ENCODE data around the gene SBK3. TPM values are rescaled to one million over a fixed set of nuclear protein-coding genes. Genes with fewer than 3 reads are reported as not detected.

The SBK3 gene
- total RNA-seq, 2 experiments from 2014 or later = 0.34 TPM; not detected in 1

DNA sequence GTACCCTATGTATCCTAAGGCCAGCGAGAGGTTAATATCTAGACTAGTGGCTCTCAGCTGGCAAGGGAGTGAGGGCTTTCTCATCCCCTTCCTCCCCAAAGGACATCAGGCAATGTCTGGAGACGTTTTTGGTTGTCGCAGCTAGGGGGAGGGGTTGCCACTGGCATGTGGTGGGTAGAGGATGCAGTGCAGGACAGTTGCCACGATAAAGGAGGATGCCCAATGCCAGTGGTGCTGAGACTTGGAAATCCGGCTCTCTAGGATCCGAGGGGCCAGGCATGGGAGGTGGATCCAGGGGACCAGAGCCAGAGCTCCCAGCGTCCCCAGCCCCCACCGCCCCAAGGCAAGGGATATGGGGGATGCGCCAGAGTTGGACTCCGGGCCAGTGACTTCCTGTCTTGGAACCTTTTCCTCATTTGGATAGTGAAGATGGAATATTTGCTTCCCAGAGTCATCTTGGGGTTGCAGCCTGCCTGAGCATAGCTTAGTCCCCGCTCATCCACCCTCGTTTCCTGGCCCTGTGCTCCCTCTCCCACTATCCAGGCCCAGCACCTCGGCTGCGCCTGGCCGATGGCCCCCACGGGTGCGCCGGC, 52.2 kb downstream of the SBK3 start:
- H3K79me2 ChIP-seq (ENCODE audit: insufficient read depth, low read depth, low read length) = no peaks in the 10 kb centered on the region
- H3K27ac ChIP-seq (ENCODE audit: low read depth, low read length, poor library complexity, severe bottlenecking) = no peak overlapping the region
- H3K4me3 ChIP-seq (ENCODE audit: low read depth, low read length, poor library complexity, severe bottlenecking) = no peak overlapping the region
- peaks cover 4% of the 10 kb centered on the region for H3K4me1 ChIP-seq (ENCODE audit: insufficient read depth, low read length, poor library complexity, severe bottlenecking)
- ChIA-PET CTCF (ENCODE audit: unreplicated experiment) (no interaction called here), POLR2A (no interaction called here)
- no peaks in the 10 kb centered on the region for H3K36me3 ChIP-seq (ENCODE audit: insufficient read depth, low read length)
- no peaks in the 10 kb centered on the region for H3K9me2 ChIP-seq (ENCODE audit: insufficient read depth, low read length)
- no peak overlapping the region for H2AFZ ChIP-seq (ENCODE audit: low read length)
- TF ChIP-seq, protein P1, sequence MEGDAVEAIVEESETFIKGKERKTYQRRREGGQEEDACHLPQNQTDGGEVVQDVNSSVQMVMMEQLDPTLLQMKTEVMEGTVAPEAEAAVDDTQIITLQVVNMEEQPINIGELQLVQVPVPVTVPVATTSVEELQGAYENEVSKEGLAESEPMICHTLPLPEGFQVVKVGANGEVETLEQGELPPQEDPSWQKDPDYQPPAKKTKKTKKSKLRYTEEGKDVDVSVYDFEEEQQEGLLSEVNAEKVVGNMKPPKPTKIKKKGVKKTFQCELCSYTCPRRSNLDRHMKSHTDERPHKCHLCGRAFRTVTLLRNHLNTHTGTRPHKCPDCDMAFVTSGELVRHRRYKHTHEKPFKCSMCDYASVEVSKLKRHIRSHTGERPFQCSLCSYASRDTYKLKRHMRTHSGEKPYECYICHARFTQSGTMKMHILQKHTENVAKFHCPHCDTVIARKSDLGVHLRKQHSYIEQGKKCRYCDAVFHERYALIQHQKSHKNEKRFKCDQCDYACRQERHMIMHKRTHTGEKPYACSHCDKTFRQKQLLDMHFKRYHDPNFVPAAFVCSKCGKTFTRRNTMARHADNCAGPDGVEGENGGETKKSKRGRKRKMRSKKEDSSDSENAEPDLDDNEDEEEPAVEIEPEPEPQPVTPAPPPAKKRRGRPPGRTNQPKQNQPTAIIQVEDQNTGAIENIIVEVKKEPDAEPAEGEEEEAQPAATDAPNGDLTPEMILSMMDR (conservative IDR thresholded peaks at IDR 0.05; ENCODE audit: low read length) = no peak
- no peak for TF ChIP-seq EZH2phosphoT487 (IDR thresholded peaks at IDR 0.05; ENCODE audit: borderline replicate concordance, low read depth, low read length)
- no peaks in the 10 kb centered on the region for H3K9me3 ChIP-seq (ENCODE audit: low read length)
- no peak overlapping the region for H3K4me2 ChIP-seq (ENCODE audit: low read length)
- DNase-seq (ENCODE audit: low spot score) = no peak
- intact Hi-C loops (cut with micrococcal nuclease; ENCODE audit: unreplicated experiment) = no loop called here
- no peaks in the 10 kb centered on the region for H4K20me1 ChIP-seq (ENCODE audit: insufficient read depth, low read length)
- no TSS peak for BruUV-seq (replicated peaks)

DNA sequence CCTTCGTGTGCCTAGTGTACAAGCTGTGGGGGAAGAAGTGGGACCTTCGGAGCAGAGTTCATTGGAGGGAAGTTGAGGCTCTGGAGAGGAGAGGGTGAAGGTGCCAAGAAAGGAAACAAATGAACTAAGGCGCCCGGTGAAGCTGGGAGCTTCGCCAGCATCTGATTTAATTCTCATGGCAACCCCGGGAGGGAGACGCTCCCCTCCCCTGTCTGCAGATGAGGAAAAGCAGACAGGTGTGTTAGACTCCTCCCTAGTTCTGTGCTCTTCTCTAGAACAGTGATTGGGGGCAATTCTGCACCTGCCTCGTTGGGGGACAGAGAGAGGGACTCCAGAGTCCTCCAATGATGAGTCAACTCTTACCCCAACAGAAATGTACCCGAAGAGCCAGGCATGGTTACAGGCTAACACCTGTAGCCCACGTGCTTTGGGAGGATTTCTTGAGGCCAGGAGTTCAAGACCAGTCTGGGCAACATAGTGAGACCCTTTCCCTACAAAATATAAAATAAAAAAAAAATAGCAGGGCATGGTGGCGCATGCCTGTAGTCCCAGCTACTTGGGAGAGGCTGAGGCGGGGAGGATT, 52.9 kb downstream of the SBK3 start:
- Histone ChIP-seq H3K4me3 (ENCODE audit: low read depth, low read length, poor library complexity, severe bottlenecking) (no peak overlapping the region), H4K20me1 (ENCODE audit: insufficient read depth, low read length) (no peaks in the 10 kb centered on the region), H3K79me2 (ENCODE audit: insufficient read depth, low read depth, low read length) (no peaks in the 10 kb centered on the region), H3K36me3 (ENCODE audit: insufficient read depth, low read length) (no peaks in the 10 kb centered on the region), H3K4me1 (ENCODE audit: insufficient read depth, low read length, poor library complexity, severe bottlenecking) (peaks cover 10% of the 10 kb centered on the region), H2AFZ (ENCODE audit: low read length) (no peak overlapping the region), H3K9me3 (ENCODE audit: low read length) (no peaks in the 10 kb centered on the region), H3K9me2 (ENCODE audit: insufficient read depth, low read length) (no peaks in the 10 kb centered on the region), H3K4me2 (ENCODE audit: low read length) (no peak overlapping the region), H3K27ac (ENCODE audit: low read depth, low read length, poor library complexity, severe bottlenecking) (no peak overlapping the region)
- TF ChIP-seq, protein P1 (conservative IDR thresholded peaks at IDR 0.05; ENCODE audit: low read length) = no peak
- no peak for TF ChIP-seq EZH2phosphoT487 (IDR thresholded peaks at IDR 0.05; ENCODE audit: borderline replicate concordance, low read depth, low read length)
- ChIA-PET CTCF (ENCODE audit: unreplicated experiment) (no interaction called here), POLR2A (no interaction called here)
- DNase-seq (ENCODE audit: low spot score) = no peak
- intact Hi-C loops (cut with micrococcal nuclease; ENCODE audit: unreplicated experiment) = no loop called here
- BruUV-seq (replicated peaks) = no TSS peak

DNA sequence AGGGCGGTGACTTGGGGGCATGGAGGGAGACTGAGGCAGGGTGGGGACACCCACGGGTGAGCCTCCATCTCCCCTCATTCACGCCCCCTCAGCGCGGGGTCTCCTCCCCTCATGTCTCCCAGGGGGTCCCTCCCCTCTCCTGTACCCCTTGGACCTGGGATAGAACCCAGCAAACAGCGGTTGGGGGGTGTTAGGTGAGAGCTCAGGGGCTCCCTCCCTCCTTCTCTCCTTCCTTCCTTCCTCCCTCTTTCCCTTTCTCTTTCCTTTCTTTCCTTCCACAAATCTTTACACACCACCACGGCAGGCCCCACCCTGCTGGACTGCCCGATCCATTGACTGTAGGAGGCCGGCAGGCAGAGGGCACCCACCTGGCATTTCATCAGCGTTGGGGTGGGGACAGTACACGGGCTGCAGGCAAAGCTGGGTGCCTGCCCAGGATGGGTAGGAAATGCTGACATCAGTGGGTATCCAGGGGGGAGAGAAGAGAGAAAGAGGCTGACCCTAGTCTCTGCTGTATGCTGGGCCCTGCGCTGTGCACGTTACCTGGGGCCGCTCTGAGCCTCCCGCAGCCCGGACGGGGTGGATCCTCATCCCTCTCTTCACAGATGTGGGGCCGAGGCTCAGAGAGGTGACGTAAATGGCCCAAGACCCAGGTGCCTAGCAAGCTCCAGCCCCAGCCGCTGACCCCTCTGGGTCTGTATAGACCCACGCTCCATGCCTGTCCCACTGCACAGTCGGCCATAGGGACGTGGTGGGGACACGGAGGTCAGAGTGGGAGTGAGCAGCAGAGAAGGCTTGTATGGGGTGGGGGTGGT, 53.6 kb downstream of the SBK3 start:
- Histone ChIP-seq H3K9me2 (ENCODE audit: insufficient read depth, low read length) (no peaks in the 10 kb centered on the region), H3K36me3 (ENCODE audit: insufficient read depth, low read length) (no peaks in the 10 kb centered on the region), H3K4me3 (ENCODE audit: low read depth, low read length, poor library complexity, severe bottlenecking) (no peak overlapping the region), H3K27ac (ENCODE audit: low read depth, low read length, poor library complexity, severe bottlenecking) (no peak overlapping the region), H3K9me3 (ENCODE audit: low read length) (no peaks in the 10 kb centered on the region), H3K4me2 (ENCODE audit: low read length) (no peak overlapping the region), H4K20me1 (ENCODE audit: insufficient read depth, low read length) (no peaks in the 10 kb centered on the region), H3K4me1 (ENCODE audit: insufficient read depth, low read length, poor library complexity, severe bottlenecking) (peaks cover 17% of the 10 kb centered on the region), H3K79me2 (ENCODE audit: insufficient read depth, low read depth, low read length) (no peaks in the 10 kb centered on the region), H2AFZ (ENCODE audit: low read length) (no peak overlapping the region)
- CTCF ChIA-PET (ENCODE audit: unreplicated experiment) = no interaction called here
- no peak for DNase-seq (ENCODE audit: low spot score)
- TF ChIP-seq, protein P1 (conservative IDR thresholded peaks at IDR 0.05; ENCODE audit: low read length) = no peak
- no peak for TF ChIP-seq EZH2phosphoT487 (IDR thresholded peaks at IDR 0.05; ENCODE audit: borderline replicate concordance, low read depth, low read length)
- POLR2A ChIA-PET = no interaction called here
- intact Hi-C loops (cut with micrococcal nuclease; ENCODE audit: unreplicated experiment) = no loop called here
- no TSS peak for BruUV-seq (replicated peaks)
